Measurements from ENCODE around the gene ALDH1A1. TPM values are rescaled to one million over a fixed set of nuclear protein-coding genes. Genes with fewer than 3 reads are reported as not detected.

The ALDH1A1 gene
- total and polyA plus RNA-seq, 2 of the 8 experiments (the other 6 are each of a cell fraction or from before 2014, with no cell fraction given): 0.50 to 0.82 TPM

DNA sequence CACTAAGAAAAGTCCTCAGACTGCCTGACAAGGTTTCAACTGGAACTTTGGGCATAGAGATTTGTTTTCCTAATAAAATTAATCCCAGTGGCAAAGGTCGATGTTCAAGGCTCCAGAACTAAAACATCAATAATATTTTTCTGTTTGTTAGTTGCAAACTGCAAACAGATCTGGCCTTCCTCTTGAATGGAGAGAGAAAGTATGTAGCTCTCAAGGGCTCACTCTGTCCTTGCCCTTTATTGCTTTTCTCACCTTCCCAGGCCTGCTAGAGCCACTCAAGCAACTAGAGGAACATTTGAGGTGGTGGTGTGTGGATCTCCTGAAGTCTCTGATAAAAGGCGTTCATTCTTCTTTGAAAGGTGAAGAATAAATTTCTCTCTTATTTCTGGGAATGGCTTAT lies 16.6 kb downstream of the ALDH1A1 start:
- no peak overlapping the region for H4K5ac ChIP-seq (ENCODE audit: insufficient read length, low read depth, low read length)
- no peak overlapping the region for H3K4me2 ChIP-seq (ENCODE audit: insufficient read depth in 1 of 2, low read depth in 2 of 2, low read length in 2 of 2)
- H3K9ac ChIP-seq (replicated peaks in 1 of 4; ENCODE audit: extremely low read depth in 1 of 4, low read depth in 3 of 4, low read length in 3 of 4): no peak overlapping the region
- H4K20me1 ChIP-seq (replicated peaks in 1 of 2; ENCODE audit: control insufficient read depth in 1 of 2, insufficient read depth in 2 of 2, low read length in 2 of 2): no peaks in the 10 kb centered on the region
- no peaks in the 10 kb centered on the region for H3K79me1 ChIP-seq (ENCODE audit: low read depth, low read length)
- no peaks in the 10 kb centered on the region for H3K27me3 ChIP-seq (replicated peaks in 1 of 4; ENCODE audit: control insufficient read depth in 3 of 4, extremely low read depth in 1 of 4, insufficient read depth in 3 of 4, low read length in 3 of 4)
- H3K9me3 ChIP-seq (ENCODE audit: insufficient read depth in 2 of 2, low read depth in 1 of 2, low read length in 1 of 2): no peaks in the 10 kb centered on the region
- no peak overlapping the region for H2AK5ac ChIP-seq (ENCODE audit: low read depth, low read length)
- no peak overlapping the region for H2BK120ac ChIP-seq (replicated peaks; ENCODE audit: low read depth, low read length)
- no peak overlapping the region for H3K14ac ChIP-seq (ENCODE audit: insufficient read length)
- no peak overlapping the region for H3K56ac ChIP-seq (replicated peaks; ENCODE audit: insufficient read length, low read depth, low read length)
- no peak overlapping the region for H3K18ac ChIP-seq (ENCODE audit: extremely low read depth, low read length)
- no peak for FAIRE-seq
- H2AFZ ChIP-seq (ENCODE audit: low read length): no peak overlapping the region
- no peak overlapping the region for H2BK15ac ChIP-seq (ENCODE audit: low read length)
- DNase-seq (ENCODE audit: low read depth in 1 of 2, low spot score in 2 of 2): no peak
- H4K91ac ChIP-seq (replicated peaks; ENCODE audit: insufficient read length, low read length): no peak overlapping the region
- no peak overlapping the region for H4K8ac ChIP-seq (ENCODE audit: extremely low read depth, insufficient read depth, low read length)
- no peak overlapping the region for H2BK20ac ChIP-seq (ENCODE audit: low read length)
- no peak overlapping the region for H3K4me3 ChIP-seq (ENCODE audit: extremely low read depth in 1 of 4, insufficient read depth in 2 of 4, low read depth in 3 of 4, low read length in 4 of 4)
- H3K27ac ChIP-seq (ENCODE audit: low read depth, low read length): no peak overlapping the region
- 94% methylated on average over 2 of the region's 2 CpGs; no CpG with 5 or more reads in 1 of the 2 experiments for WGBS, 2 experiments (ENCODE audit: extremely low coverage in 1 of 2, insufficient coverage in 1 of 2, insufficient read length in 1 of 2, insufficient replicate concordance in 2 of 2, low coverage in 1 of 2, low lambda C conversion rate in 2 of 2, missing lambda C conversion rate in 1 of 2)
- no peaks in the 10 kb centered on the region for H3K4me1 ChIP-seq (replicated peaks in 1 of 4; ENCODE audit: control insufficient read depth in 3 of 4, insufficient read depth in 4 of 4, low read length in 3 of 4)
- no peak overlapping the region for H2BK5ac ChIP-seq (ENCODE audit: low read depth, low read length)
- no peaks in the 10 kb centered on the region for H3K36me3 ChIP-seq (ENCODE audit: control insufficient read depth in 2 of 4, insufficient read depth in 4 of 4, low read length in 3 of 4)
- H2BK12ac ChIP-seq (ENCODE audit: low read depth, low read length): no peak overlapping the region
- no peaks in the 10 kb centered on the region for H3K79me2 ChIP-seq (ENCODE audit: control insufficient read depth in 1 of 2, insufficient read depth in 2 of 2, low read length in 2 of 2)
- ChIA-PET CTCF (ENCODE audit: partially characterized antibody) (interaction anchor here (0.9 kb wide), 1 partner anchor 39 kb away, joined by 3 read pairs; no protein-coding TSS in a partner anchor), POLR2A (ENCODE audit: partially characterized antibody) (no interaction called here)
- no peak overlapping the region for H3K23ac ChIP-seq (ENCODE audit: insufficient read length)
- TF ChIP-seq CBX5 (IDR thresholded peaks at IDR 0.05; ENCODE audit: low read depth, low read length) (no peak), BRCA1 (IDR thresholded peaks at IDR 0.05; ENCODE audit: low read depth, low read length) (no peak), SUZ12 (IDR thresholded peaks at IDR 0.05; ENCODE audit: low read length) (no peak), ATF3 (IDR thresholded peaks at IDR 0.05; ENCODE audit: insufficient read depth, low read depth, low read length) (no peak), YY1 (IDR thresholded peaks at IDR 0.05; ENCODE audit: low read depth, low read length) (no peak), JUN (IDR thresholded peaks at IDR 0.05; ENCODE audit: low read depth, low read length) (no peak), SP2 (IDR thresholded peaks at IDR 0.05; ENCODE audit: low read length) (no peak)
- H3K23me2 ChIP-seq (ENCODE audit: low read depth, low read length): no peaks in the 10 kb centered on the region
- H3K4ac ChIP-seq (replicated peaks; ENCODE audit: insufficient read length, low read depth, low read length): no peak overlapping the region

Measured in H1 (cell line).